ENCODE measurements around the gene BECN2. TPM values are rescaled to one million over a fixed set of nuclear protein-coding genes. Genes with fewer than 3 reads are reported as not detected.
A peak's percentile ranks its signal among the peaks of the same experiment; 100 is the strongest.

BECN2 gene
- total and polyA plus RNA-seq, 8 donors: not detected

GRCh38 chr1:241999026-241999425 lies 41.5 kb downstream of the BECN2 start, which contains the start of gene MAP1LC3C:
Gene MAP1LC3C (minus strand): TSS chr1:241999098. CDS start chr1:241999008, 90 bp downstream.
- intact Hi-C loops (cut with DNase I): no loop called here
- TF ChIP-seq CTCF (IDR thresholded peaks at IDR 0.05): no peak
- H3K4me3 ChIP-seq: peak within 1 kb of the TSS; percentile 9 to 18
- peak within 1 kb of the TSS; percentile 23 to 33 for H3K27ac ChIP-seq
- H3K9me3 ChIP-seq: no peaks in the 10 kb centered on the region
- H3K27me3 ChIP-seq: no peaks in the 10 kb centered on the region
- no peaks in the 10 kb centered on the region for H3K36me3 ChIP-seq
- no peak for DNase-seq
- peaks cover 7 to 8% of the 10 kb centered on the region in 2 donors for H3K4me1 ChIP-seq
- peak; percentile 24 for ATAC-seq

GRCh38 chr1:242000434-242000833 lies 42.9 kb downstream of the BECN2 start:
- no peak for ATAC-seq
- Histone ChIP-seq H3K27me3 (no peaks in the 10 kb centered on the region), H3K4me3 (no peak overlapping the region), H3K27ac (no peak overlapping the region), H3K36me3 (no peaks in the 10 kb centered on the region), H3K4me1 (peaks cover 7 to 8% of the 10 kb centered on the region in 2 donors), H3K9me3 (no peaks in the 10 kb centered on the region)
- intact Hi-C loops (cut with DNase I): no loop called here
- DNase-seq: peak in 1 of 4 donors; percentile 15
- no peak for TF ChIP-seq CTCF (IDR thresholded peaks at IDR 0.05)

GRCh38 chr1:242002072-242002471 lies 44.5 kb downstream of the BECN2 start:
- Histone ChIP-seq H3K4me3 (no peak overlapping the region), H3K4me1 (peaks cover 7 to 8% of the 10 kb centered on the region in 2 donors), H3K27me3 (no peaks in the 10 kb centered on the region), H3K27ac (no peak overlapping the region), H3K36me3 (no peaks in the 10 kb centered on the region), H3K9me3 (no peaks in the 10 kb centered on the region)
- DNase-seq (no peak), ATAC-seq (no peak)
- no peak for TF ChIP-seq CTCF (IDR thresholded peaks at IDR 0.05)
- intact Hi-C loops (cut with DNase I): no loop called here

- ATAC-seq: no peak
- Histone ChIP-seq H3K27ac (no peak overlapping the region), H3K4me3 (no peak overlapping the region), H3K36me3 (no peaks in the 10 kb centered on the region), H3K4me1 (peaks cover 7 to 8% of the 10 kb centered on the region in 2 donors), H3K9me3 (no peaks in the 10 kb centered on the region), H3K27me3 (no peaks in the 10 kb centered on the region)
- intact Hi-C loops (cut with DNase I): no loop called here
- no peak for TF ChIP-seq CTCF (IDR thresholded peaks at IDR 0.05)
- no peak for DNase-seq
Observed at GRCh38 chr1:242002510-242002909, 44.9 kb downstream of the BECN2 start.

GRCh38 chr1:242004751-242005495 lies 47.4 kb downstream of the BECN2 start:
- H3K27me3 ChIP-seq: no peaks in the 10 kb centered on the region
- no peak overlapping the region for H3K4me3 ChIP-seq
- no peak for TF ChIP-seq CTCF (IDR thresholded peaks at IDR 0.05)
- DNase-seq (no peak), ATAC-seq (no peak)
- H3K36me3 ChIP-seq: no peaks in the 10 kb centered on the region
- no peak overlapping the region for H3K27ac ChIP-seq
- intact Hi-C loops (cut with DNase I): no loop called here
- no peaks in the 10 kb centered on the region for H3K9me3 ChIP-seq
- H3K4me1 ChIP-seq: no peaks in the 10 kb centered on the region
